H1 (cell line): ENCODE data around the gene ABCG1. TPM values are rescaled to one million over a fixed set of nuclear protein-coding genes. Genes with fewer than 3 reads are reported as not detected.

ENCODE experiments used
- CTCF ChIA-PET: fragments of 300-600 bp; sonication (Branson Sonifier 250); formaldehyde crosslinking; loops from one replicate; lab custom pipeline; 2021; ENCODE audit not compliant: partially characterized antibody; lab: Charles Lee
- POLR2A ChIA-PET: fragments of 300-600 bp; sonication (Branson Sonifier 250); formaldehyde crosslinking; loops from one replicate; lab custom pipeline; 2021; ENCODE audit warnings: inconsistent platforms; ENCODE audit not compliant: partially characterized antibody; lab: Charles Lee
- DNase-seq, 2 experiments: peaks; one replicate each; pipeline versions ENCODE4 v3.0.0 to v3.0.0-alpha.2; 2010 to 2022; ENCODE audit warnings: low spot score in 2 of 2, low read depth in 1 of 2, mixed read lengths in 1 of 2
- FAIRE-seq: peaks from 2 replicates; lab custom pipeline; 2011; peaks lifted over from hg19 to GRCh38; lab: Jason Lieb, UNC
- H2AFZ ChIP-seq: 2 replicates; pipeline ENCODE4 v1.8.1; 2012; ENCODE audit warnings: low read length, inconsistent platforms
- H2AK5ac ChIP-seq: 2 replicates; pipeline ENCODE4 v1.6.1; 2013; ENCODE audit warnings: low read depth, low read length
- H2BK120ac ChIP-seq: replicated peaks from 2 replicates; pipeline ENCODE3; 2013; ENCODE audit warnings: low read depth, low read length, inconsistent platforms
- H2BK12ac ChIP-seq: 2 replicates; pipeline ENCODE4 v1.6.1; 2013; ENCODE audit warnings: low read depth, low read length
- H2BK15ac ChIP-seq: 2 replicates; pipeline ENCODE4 v1.6.1; 2013; ENCODE audit warnings: low read length
- H2BK20ac ChIP-seq: 2 replicates; pipeline ENCODE4 v1.6.1; 2013; ENCODE audit warnings: low read length
- H2BK5ac ChIP-seq: 2 replicates; pipeline ENCODE4 v1.6.1; 2013; ENCODE audit warnings: low read depth, low read length
- H3K14ac ChIP-seq: 2 replicates; pipeline ENCODE4 v1.6.1; 2013; ENCODE audit warnings: inconsistent platforms; ENCODE audit not compliant: insufficient read length
- H3K18ac ChIP-seq: 2 replicates; pipeline ENCODE4 v1.6.1; 2013; ENCODE audit warnings: low read length; ENCODE audit errors: extremely low read depth
- H3K23ac ChIP-seq: 2 replicates; pipeline ENCODE4 v1.6.1; 2013; ENCODE audit warnings: inconsistent platforms; ENCODE audit not compliant: insufficient read length
- H3K23me2 ChIP-seq: 2 replicates; pipeline ENCODE4 v1.6.1; 2013; ENCODE audit warnings: low read depth, low read length
- H3K27ac ChIP-seq: 2 replicates; pipeline ENCODE4 v1.6.1; 2011; ENCODE audit warnings: low read depth, low read length, inconsistent platforms
- H3K27me3 ChIP-seq, 4 experiments: replicated peaks in 1 of 4; 1 replicate in 1 of 4; 2 replicates in 3 of 4; pipeline versions ENCODE4 v1.6.1 to v1.8.1; 2011 to 2013; ENCODE audit warnings: low read length in 3 of 4, mild to moderate bottlenecking in 3 of 4, inconsistent platforms in 2 of 4, mixed read lengths in 2 of 4, moderate library complexity in 1 of 4; ENCODE audit not compliant: control insufficient read depth in 3 of 4, insufficient read depth in 3 of 4; ENCODE audit errors: extremely low read depth in 1 of 4
- H3K36me3 ChIP-seq, 4 experiments: 2 replicates each; pipeline versions ENCODE4 v1.6.1 to v1.8.1; 2011 to 2013; ENCODE audit warnings: mild to moderate bottlenecking in 4 of 4, low read length in 3 of 4, moderate library complexity in 2 of 4, control low read depth in 1 of 4, inconsistent platforms in 1 of 4; ENCODE audit not compliant: insufficient read depth in 4 of 4, control insufficient read depth in 2 of 4
- H3K4ac ChIP-seq: replicated peaks from 2 replicates; pipeline ENCODE3; 2013; ENCODE audit warnings: low read length, low read depth, mixed read lengths, inconsistent platforms; ENCODE audit not compliant: insufficient read length
- H3K4me1 ChIP-seq, 4 experiments: replicated peaks in 1 of 4; 1 replicate in 1 of 4; 2 replicates in 3 of 4; pipeline versions ENCODE4 v1.6.1 to v1.8.1; 2011 to 2013; ENCODE audit warnings: low read length in 3 of 4, inconsistent platforms in 2 of 4, mixed read lengths in 1 of 4; ENCODE audit not compliant: insufficient read depth in 4 of 4, control insufficient read depth in 3 of 4
- H3K4me2 ChIP-seq, 2 experiments: 2 replicates each; pipeline versions ENCODE4 v1.6.1 to v1.8.1; 2011 to 2013; ENCODE audit warnings: low read depth in 2 of 2, low read length in 2 of 2, control low read depth in 1 of 2, inconsistent platforms in 1 of 2, mild to moderate bottlenecking in 1 of 2; ENCODE audit not compliant: insufficient read depth in 1 of 2
- H3K4me3 ChIP-seq, 4 experiments: fragments of 200-600, 300-600 bp in 1 of 4; sonication (generic), shearing (Covaris generic), sonication (Bioruptor Twin) in 1 of 4; 2 replicates each; pipeline versions ENCODE4 v1.5.1 to v1.8.1; 2011 to 2016; ENCODE audit warnings: low read length in 4 of 4, low read depth in 3 of 4, control low read depth in 2 of 4, inconsistent platforms in 2 of 4, mild to moderate bottlenecking in 2 of 4, mixed read lengths in 1 of 4, moderate library complexity in 1 of 4; ENCODE audit not compliant: insufficient read depth in 2 of 4; ENCODE audit errors: extremely low read depth in 1 of 4
- H3K56ac ChIP-seq: replicated peaks from 2 replicates; pipeline ENCODE3; 2013; ENCODE audit warnings: low read depth, mild to moderate bottlenecking, mixed read lengths, low read length, inconsistent platforms; ENCODE audit not compliant: insufficient read length
- H3K79me1 ChIP-seq: 2 replicates; pipeline ENCODE4 v1.6.1; 2013; ENCODE audit warnings: low read depth, low read length, control low read depth
- H3K79me2 ChIP-seq, 2 experiments: 2 replicates each; pipeline versions ENCODE4 v1.6.1 to v1.8.1; 2012 to 2013; ENCODE audit warnings: low read length in 2 of 2, mild to moderate bottlenecking in 2 of 2, inconsistent platforms in 1 of 2; ENCODE audit not compliant: insufficient read depth in 2 of 2, control insufficient read depth in 1 of 2
- H3K9ac ChIP-seq, 4 experiments: replicated peaks in 1 of 4; 1 replicate in 1 of 4; 2 replicates in 3 of 4; pipeline versions ENCODE4 v1.6.1 to v1.8.1; 2011 to 2013; ENCODE audit warnings: low read depth in 3 of 4, low read length in 3 of 4, control low read depth in 2 of 4, mild to moderate bottlenecking in 2 of 4, moderate library complexity in 2 of 4, inconsistent platforms in 1 of 4; ENCODE audit errors: extremely low read depth in 1 of 4
- H3K9me3 ChIP-seq, 2 experiments: 2 replicates each; pipeline versions ENCODE4 v1.6.1 to v1.8.1; 2012 to 2013; ENCODE audit warnings: mild to moderate bottlenecking in 2 of 2, moderate library complexity in 2 of 2, control low read depth in 1 of 2, inconsistent platforms in 1 of 2, low read depth in 1 of 2, low read length in 1 of 2, mixed read lengths in 1 of 2; ENCODE audit not compliant: insufficient read depth in 2 of 2
- H4K20me1 ChIP-seq, 2 experiments: replicated peaks in 1 of 2; 2 replicates each; pipeline versions ENCODE3 to v1.8.1; 2011 to 2013; ENCODE audit warnings: inconsistent platforms in 2 of 2, low read length in 2 of 2, mild to moderate bottlenecking in 1 of 2; ENCODE audit not compliant: insufficient read depth in 2 of 2, control insufficient read depth in 1 of 2
- H4K5ac ChIP-seq: 2 replicates; pipeline ENCODE4 v1.6.1; 2013; ENCODE audit warnings: low read length, low read depth, mixed read lengths, inconsistent platforms; ENCODE audit not compliant: insufficient read length
- H4K8ac ChIP-seq: 2 replicates; pipeline ENCODE4 v1.8.0; 2013; ENCODE audit warnings: mild to moderate bottlenecking, moderate library complexity, low read length, inconsistent platforms; ENCODE audit not compliant: insufficient read depth; ENCODE audit errors: extremely low read depth
- H4K91ac ChIP-seq: replicated peaks from 2 replicates; pipeline ENCODE3; 2013; ENCODE audit warnings: low read length, mixed read lengths, inconsistent platforms; ENCODE audit not compliant: insufficient read length
- ATF3 ChIP-seq: IDR thresholded peaks from 2 replicates; pipeline ENCODE4 v1.6.1; 2011; ENCODE audit warnings: low read depth, mild to moderate bottlenecking, low read length; ENCODE audit not compliant: insufficient read depth
- CBX5 ChIP-seq: fragments of 300-800, 300-1000 bp; sonication (generic); IDR thresholded peaks from 2 replicates; pipeline ENCODE4 v1.7.1; 2016; ENCODE audit warnings: antibody characterized with exemption, low read length, low read depth
- FOSL1 ChIP-seq: IDR thresholded peaks from 2 replicates; pipeline ENCODE4 v1.6.1; 2011; ENCODE audit warnings: mild to moderate bottlenecking, low read depth, low read length, moderate library complexity; ENCODE audit not compliant: insufficient read depth
- GABPA ChIP-seq: IDR thresholded peaks from 2 replicates; pipeline ENCODE4 v1.6.1; 2011; ENCODE audit warnings: mild to moderate bottlenecking, low read length, moderate library complexity, borderline replicate concordance; ENCODE audit not compliant: insufficient read depth
- JUN ChIP-seq: IDR thresholded peaks from 2 replicates; pipeline ENCODE4 v1.6.1; 2011; ENCODE audit warnings: low read depth, mild to moderate bottlenecking, improper control_type of control experiment, low read length
- KDM1A ChIP-seq: fragments of 200-600, 300-600 bp; sonication (generic); IDR thresholded peaks from 2 replicates; pipeline ENCODE4 v1.7.1; 2016; ENCODE audit warnings: mild to moderate bottlenecking, low read length, borderline replicate concordance
- KDM4A ChIP-seq: IDR thresholded peaks from one replicate; pipeline ENCODE4 v1.7.1; 2012; ENCODE audit warnings: low read depth, mild to moderate bottlenecking, moderate library complexity, low read length, inconsistent platforms; ENCODE audit not compliant: severe bottlenecking
- KDM5A ChIP-seq: fragments of 200-600 bp; IDR thresholded peaks from 2 replicates; pipeline ENCODE4 v1.7.1; 2012; ENCODE audit warnings: mild to moderate bottlenecking, low read length, inconsistent platforms, mixed read lengths
- NRF1 ChIP-seq: IDR thresholded peaks from 2 replicates; pipeline ENCODE4 v1.6.1; 2011; ENCODE audit warnings: mild to moderate bottlenecking, low read depth, low read length, improper control_type of control experiment
- POLR2A ChIP-seq, 2 experiments: IDR thresholded peaks; 1 replicate in 1 of 2; 2 replicates in 1 of 2; pipeline ENCODE4 v1.6.1; 2011; ENCODE audit warnings: low read depth in 2 of 2, low read length in 2 of 2, mild to moderate bottlenecking in 2 of 2; ENCODE audit errors: control extremely low read depth in 1 of 2
- RAD21 ChIP-seq, 2 experiments: IDR thresholded peaks in 1 of 2; conservative IDR thresholded peaks in 1 of 2; 2 replicates each; pipeline ENCODE4 v1.6.1; 2011; ENCODE audit warnings: low read depth in 2 of 2, low read length in 2 of 2, improper control_type of control experiment in 1 of 2, inconsistent platforms in 1 of 2, mild to moderate bottlenecking in 1 of 2, moderate library complexity in 1 of 2
- RXRA ChIP-seq: IDR thresholded peaks from 2 replicates; pipeline ENCODE4 v1.6.1; 2011; ENCODE audit warnings: low read depth, mild to moderate bottlenecking, low read length, moderate library complexity; ENCODE audit not compliant: insufficient read depth
- TBP ChIP-seq: IDR thresholded peaks from 2 replicates; pipeline ENCODE4 v1.6.1; 2011; ENCODE audit warnings: low read depth, low read length, improper control_type of control experiment
- ZNF274 ChIP-seq: IDR thresholded peaks from 2 replicates; pipeline ENCODE4 v1.7.0; 2012; ENCODE audit warnings: low read length, borderline replicate concordance; ENCODE audit errors: extremely low read depth
- WGBS, 2 experiments: shearing (Covaris generic) in 1 of 2; methylation state at CpG; one replicate each; pipeline versions ENCODE4 v1.1.6 to v1.1.7; 2013 to 2015; ENCODE audit warnings: low lambda C conversion rate in 2 of 2, mixed read lengths in 2 of 2, inconsistent platforms in 1 of 2, low coverage in 1 of 2, missing lambda C conversion rate in 1 of 2; ENCODE audit not compliant: insufficient replicate concordance in 2 of 2, insufficient coverage in 1 of 2, insufficient read length in 1 of 2; ENCODE audit errors: extremely low coverage in 1 of 2, missing lambda C conversion rate in 1 of 2; 5-methylcytosine and 5-hydroxymethylcytosine counted together
- polyA plus RNA-seq, 7 experiments: library from polyadenylated mRNA; depleted of rRNA in 3 of 7; stranded (reverse) in 5 of 7; unstranded in 2 of 7; fragments of >200 nt in 5 of 7; fragments of 200-250 nt in 2 of 7; gene quantifications; 1 replicate in 5 of 7; 2 replicates in 1 of 7; 4 replicates in 1 of 7; pipeline versions ENCODE4 v1.2.1 to v1.2.3, GENCODE V29; 2011 to 2013; ENCODE audit warnings: missing spikeins in 2 of 7, mixed read lengths in 2 of 7
- total RNA-seq: library from RNA; stranded (reverse); fragmentation: NEBNext Ultra II Directional; extraction: Animal tissue kit (Norgen Biotek cat#: 25700); gene quantifications from 2 replicates; pipeline ENCODE4 v1.2.1, GENCODE V29; 2021

The ABCG1 gene
- total and polyA plus RNA-seq, 2 of the 8 experiments (the other 6 are each of a cell fraction or from before 2014, with no cell fraction given), result 2.1 to 4.0 TPM

- H2BK5ac ChIP-seq, result no peak overlapping the region
- H2AFZ ChIP-seq, result no peak overlapping the region
- no peaks in the 10 kb centered on the region; a peak in 1 of 7 replicates for H3K4me1 ChIP-seq
- H3K79me2 ChIP-seq, result no peaks in the 10 kb centered on the region
- no peak overlapping the region for H4K91ac ChIP-seq
- no peak overlapping the region for H3K27ac ChIP-seq
- ChIA-PET CTCF (interaction anchor here (1.3 to 1.6 kb wide), 3 partner anchors 26 to 75 kb away, joined by 3 to 5 read pairs (median 4); no protein-coding TSS in a partner anchor), POLR2A (no interaction called here)
- no peak overlapping the region; the same call in 1 of the 2 replicates for H2AK5ac ChIP-seq
- DNase-seq, result no peak
- no peak overlapping the region for H2BK12ac ChIP-seq
- no peak for FAIRE-seq
- H3K14ac ChIP-seq, result no peak overlapping the region
- H3K23ac ChIP-seq, result no peak overlapping the region
- H4K5ac ChIP-seq, result no peak overlapping the region
- H3K23me2 ChIP-seq, result no peaks in the 10 kb centered on the region
- no peak overlapping the region for H3K9ac ChIP-seq
- H3K18ac ChIP-seq, result no peak overlapping the region
- peaks cover 0 to 5% of the 10 kb centered on the region in 2 experiments; a peak in 2 of 4 replicates for H3K9me3 ChIP-seq
- no peaks in the 10 kb centered on the region for H4K20me1 ChIP-seq
- no peaks in the 10 kb centered on the region for H3K27me3 ChIP-seq
- H3K4me3 ChIP-seq, result no peak overlapping the region
- H2BK120ac ChIP-seq, result no peak overlapping the region
- no peak overlapping the region for H3K4ac ChIP-seq
- H2BK20ac ChIP-seq, result no peak overlapping the region
- no peaks in the 10 kb centered on the region for H3K36me3 ChIP-seq
- no peaks in the 10 kb centered on the region for H3K79me1 ChIP-seq
- no peak overlapping the region for H3K56ac ChIP-seq
- H3K4me2 ChIP-seq, result no peak overlapping the region
- no peak overlapping the region for H4K8ac ChIP-seq
- 83% methylated on average over 12 of the region's 12 CpGs; no CpG with 5 or more reads in 1 of the 2 experiments for WGBS, 2 experiments
- no peak overlapping the region for H2BK15ac ChIP-seq
- TF ChIP-seq RXRA (no peak), POLR2A (IDR thresholded peaks at IDR 0.05; ENCODE audit: control extremely low read depth in 1 of 2, low read depth in 2 of 2, low read length in 2 of 2) (no peak), NRF1 (no peak), FOSL1 (no peak), ZNF274 (no peak), GABPA (no peak), JUN (no peak), TBP (no peak), CBX5 (no peak), KDM4A (no peak), KDM1A (no peak), KDM5A (no peak), ATF3 (no peak), RAD21 (IDR thresholded peaks at IDR 0.05 in 1 of 2, conservative IDR thresholded peaks at IDR 0.05 in 1 of 2; ENCODE audit: low read depth in 2 of 2, low read length in 2 of 2) (no peak)
These were observed 67.5 kb downstream of the ABCG1 start for GRCh38 chr21:42286416-42286815.
